ENCODE measurements around the gene CIPC.

CIPC gene

GRCh38 chr14:77128414-77128891, 30.4 kb downstream of the CIPC start:
- DNase-seq: peak in 1 of 2 experiments; percentile 52

GRCh38 chr14:77130386-77130785, 32.3 kb downstream of the CIPC start:
- DNase-seq: no peak

GRCh38 chr14:77131206-77131605, 33.1 kb downstream of the CIPC start:
- no peak for DNase-seq

GRCh38 chr14:77131871-77132486, 33.9 kb downstream of the CIPC start:
- DNase-seq: no peak

- no peak for DNase-seq
Measured at GRCh38 chr14:77133720-77134338, 35.8 kb downstream of the CIPC start.

- no peak for DNase-seq
Measured at GRCh38 chr14:77139022-77139421, 41.0 kb downstream of the CIPC start.

- peak; percentile 30 to 54 for DNase-seq
Measured at GRCh38 chr14:77139540-77140358, 41.7 kb downstream of the CIPC start.

GRCh38 chr14:77140359-77141213, 42.5 kb downstream of the CIPC start:
- peak in 1 of 2 experiments; percentile 33 for DNase-seq

- DNase-seq: peak; percentile 62 to 85
Measured at GRCh38 chr14:77141214-77142004, 43.4 kb downstream of the CIPC start, which contains the start of gene ZDHHC22. Gene ZDHHC22 (minus strand): TSS chr14:77141791. CDS start chr14:77139738, 2,053 bp downstream.

GRCh38 chr14:77142005-77142800, 44.1 kb downstream of the CIPC start:
- no peak for DNase-seq

GRCh38 chr14:77143071-77143470, 45.0 kb downstream of the CIPC start:
- DNase-seq: peak in 1 of 2 experiments; percentile 22

GRCh38 chr14:77144412-77145115, 46.5 kb downstream of the CIPC start:
- DNase-seq: no peak

GRCh38 chr14:77145975-77146740, 48.1 kb downstream of the CIPC start:
- no peak for DNase-seq

- DNase-seq: no peak
Measured at GRCh38 chr14:77148510-77149231, 50.6 kb downstream of the CIPC start.

- DNase-seq: peak; percentile 27 to 55
Measured at GRCh38 chr14:77151245-77151644, 53.2 kb downstream of the CIPC start.

GRCh38 chr14:77151918-77152588, 54.0 kb downstream of the CIPC start:
- peak in 1 of 2 experiments; percentile 59 for DNase-seq

GRCh38 chr14:77153802-77154201, 55.7 kb downstream of the CIPC start:
- no peak for DNase-seq

GRCh38 chr14:77154421-77154820, 56.4 kb downstream of the CIPC start:
- DNase-seq: no peak

Data from NCI-H446 (cell line).